ENCODE data around the gene GPR158. TPM values are rescaled to one million over a fixed set of nuclear protein-coding genes. Genes with fewer than 3 reads are reported as not detected.

GPR158 gene
- total RNA-seq, 1 experiment from 2014 or later, result 0.24 TPM

DNA sequence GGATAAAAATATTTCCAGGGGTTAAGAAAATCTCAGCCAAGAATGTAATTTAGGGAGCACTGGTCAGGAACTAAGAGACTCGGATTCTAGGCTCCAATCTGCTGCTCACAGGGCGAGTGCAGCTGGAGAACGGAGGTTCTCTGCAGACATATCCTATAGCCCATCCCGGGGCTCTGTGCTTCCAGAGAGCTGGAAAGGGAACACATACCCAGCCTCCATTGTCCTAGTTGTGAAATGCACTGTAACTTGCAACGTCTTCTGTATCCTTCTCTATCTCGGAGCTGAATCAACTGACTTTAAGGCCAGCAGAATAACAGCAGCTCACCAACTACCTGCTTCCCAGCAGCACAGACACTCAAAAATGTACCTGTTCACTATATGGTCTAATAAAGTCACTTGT is 408.2 kb downstream of the GPR158 start:
- Histone ChIP-seq H3K27ac (ENCODE audit: insufficient read length, low read depth, low read length) (no peak overlapping the region), H3T11ph (ENCODE audit: low read length) (no peak overlapping the region), H2BK12ac (ENCODE audit: insufficient read length, low read depth, low read length) (no peak overlapping the region), H3K4me1 (ENCODE audit: insufficient read depth, low read length) (no peaks in the 10 kb centered on the region), H2BK120ac (ENCODE audit: low read depth, low read length, poor library complexity, severe bottlenecking) (no peak overlapping the region), H3K18ac (ENCODE audit: insufficient read length, low read depth, low read length) (no peak overlapping the region), H4K91ac (ENCODE audit: insufficient read length, low read depth, low read length) (no peak overlapping the region), H3K56ac (ENCODE audit: insufficient read length, low read depth, low read length) (no peak overlapping the region), H2AK5ac (ENCODE audit: insufficient read length, low read length) (no peak overlapping the region), H3K23me2 (ENCODE audit: insufficient read length, low read depth, low read length, poor library complexity, severe bottlenecking) (no peaks in the 10 kb centered on the region), H3K23ac (ENCODE audit: insufficient read length, low read depth, low read length) (no peak overlapping the region), H2BK20ac (ENCODE audit: low read depth, low read length, poor library complexity, severe bottlenecking) (no peak overlapping the region), H3K79me2 (ENCODE audit: insufficient read depth, low read length) (no peaks in the 10 kb centered on the region), H4K20me1 (ENCODE audit: control insufficient read depth, insufficient read depth, insufficient read length) (no peaks in the 10 kb centered on the region), H4K5ac (ENCODE audit: insufficient read length, low read depth, low read length) (no peak overlapping the region), H3K79me1 (ENCODE audit: insufficient read depth, low read depth, low read length, poor library complexity, severe bottlenecking) (no peaks in the 10 kb centered on the region), H2AFZ (ENCODE audit: low read length) (no peak overlapping the region), H2BK5ac (ENCODE audit: insufficient read length, low read length) (no peak overlapping the region), H3K14ac (ENCODE audit: insufficient read depth, low read length) (no peak overlapping the region), H3K4me2 (ENCODE audit: insufficient read depth, insufficient read length, low read length) (no peak overlapping the region), H3K27me3 (ENCODE audit: insufficient read depth, low read length) (no peaks in the 10 kb centered on the region), H3K9ac (ENCODE audit: extremely low read depth, insufficient read length, low read length) (no peak overlapping the region), H3K4ac (ENCODE audit: low read depth, low read length) (no peak overlapping the region), H4K8ac (replicated peaks; ENCODE audit: insufficient read length, low read depth, low read length) (no peak overlapping the region), H2BK15ac (ENCODE audit: low read depth, low read length) (no peak overlapping the region), H3K9me3 (ENCODE audit: control insufficient read depth, low read depth, low read length) (no peaks in the 10 kb centered on the region)
- TF ChIP-seq, protein P1, sequence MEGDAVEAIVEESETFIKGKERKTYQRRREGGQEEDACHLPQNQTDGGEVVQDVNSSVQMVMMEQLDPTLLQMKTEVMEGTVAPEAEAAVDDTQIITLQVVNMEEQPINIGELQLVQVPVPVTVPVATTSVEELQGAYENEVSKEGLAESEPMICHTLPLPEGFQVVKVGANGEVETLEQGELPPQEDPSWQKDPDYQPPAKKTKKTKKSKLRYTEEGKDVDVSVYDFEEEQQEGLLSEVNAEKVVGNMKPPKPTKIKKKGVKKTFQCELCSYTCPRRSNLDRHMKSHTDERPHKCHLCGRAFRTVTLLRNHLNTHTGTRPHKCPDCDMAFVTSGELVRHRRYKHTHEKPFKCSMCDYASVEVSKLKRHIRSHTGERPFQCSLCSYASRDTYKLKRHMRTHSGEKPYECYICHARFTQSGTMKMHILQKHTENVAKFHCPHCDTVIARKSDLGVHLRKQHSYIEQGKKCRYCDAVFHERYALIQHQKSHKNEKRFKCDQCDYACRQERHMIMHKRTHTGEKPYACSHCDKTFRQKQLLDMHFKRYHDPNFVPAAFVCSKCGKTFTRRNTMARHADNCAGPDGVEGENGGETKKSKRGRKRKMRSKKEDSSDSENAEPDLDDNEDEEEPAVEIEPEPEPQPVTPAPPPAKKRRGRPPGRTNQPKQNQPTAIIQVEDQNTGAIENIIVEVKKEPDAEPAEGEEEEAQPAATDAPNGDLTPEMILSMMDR (conservative IDR thresholded peaks at IDR 0.05), result no peak
- H3K4me1 Mint-ChIP-seq, result no peaks in the 10 kb centered on the region
- H3K27me3 Mint-ChIP-seq (ENCODE audit: low read depth), result no peaks in the 10 kb centered on the region
- H3K36me3 Mint-ChIP-seq (ENCODE audit: insufficient read depth in 1 of 3, low read depth in 3 of 3), result peaks cover 3 to 15% (median 11%) of the 10 kb centered on the region in 3 experiments; a peak in 4 of 7 replicates
- no peak overlapping the region for H3K27ac Mint-ChIP-seq
- H3K4me3 Mint-ChIP-seq, result no peak overlapping the region
- H3K9me3 Mint-ChIP-seq, result peaks cover 12 to 14% of the 10 kb centered on the region in 2 experiments
- no CpG with 5 or more reads among the region's 6 CpGs for WGBS (ENCODE audit: extremely low coverage, insufficient read length, low lambda C conversion rate)
- DNase-seq, result no peak
